HCT116 (cell line): Measurements from ENCODE around the gene ANAPC4. TPM values are rescaled to one million over a fixed set of nuclear protein-coding genes. Genes with fewer than 3 reads are reported as not detected.

Experiments used
- ATAC-seq: fragments of 200-7000 bp; cut with Tn5 transposase; 2 replicates; pipeline ENCODE4 v1.9.1; 2020; ENCODE audit warnings: mild to moderate bottlenecking, moderate library complexity
- BruUV-seq: library from RNA; stranded (reverse); fragments of 400-500 nt; replicated peaks from 2 replicates; lab custom pipeline; 2021; lab: Mats Ljungman, UMichigan
- CTCF ChIA-PET: fragments of 300-600 bp; sonication (Branson Sonifier 250); formaldehyde crosslinking; loops from one replicate; lab custom pipeline; 2021; ENCODE audit warnings: antibody characterized with exemption; lab: Charles Lee
- POLR2A ChIA-PET: fragments of 300-600, 350-600 bp; sonication (Branson Sonifier 250); formaldehyde crosslinking; loops from one replicate; lab custom pipeline; 2021; ENCODE audit warnings: antibody characterized with exemption; lab: Charles Lee
- RAD21 ChIA-PET, 2 experiments: fragments of 300-600 bp; sonication (Branson Sonifier 250); formaldehyde crosslinking; loops; one replicate each; lab custom pipeline; 2023; ENCODE audit warnings: low total read pairs in 2 of 2; ENCODE audit not compliant: uncharacterized antibody in 2 of 2, unreplicated experiment in 2 of 2, low non-redundant PET in 1 of 2; lab: Charles Lee
- DNase-seq: peaks from one replicate; pipeline ENCODE4 v3.0.0-alpha.2; 2010; ENCODE audit warnings: low read depth, low spot score
- H2AFZ ChIP-seq: fragments of 200-600 bp; shearing (Covaris generic), sonication (generic); 2 replicates; pipeline ENCODE4 v1.6.1; 2017; ENCODE audit warnings: low read depth, mixed run types, mixed read lengths, antibody characterized with exemption, low read length; ENCODE audit not compliant: poor library complexity, severe bottlenecking
- H3K27ac ChIP-seq: 2 replicates; pipeline ENCODE4 v1.5.1; 2012; ENCODE audit warnings: low read depth, low read length
- H3K27me3 ChIP-seq: fragments of 200-600 bp; sonication (generic); 2 replicates; pipeline ENCODE4 v1.6.1; 2016; ENCODE audit warnings: mixed run types, low read length, mixed read lengths; ENCODE audit not compliant: insufficient read depth
- H3K36me3 ChIP-seq, 2 experiments: fragments of 200-500 bp in 1 of 2; fragments of 200-600 bp in 1 of 2; sonication (Bioruptor generic) in 1 of 2; sonication (generic) in 1 of 2; 2 replicates each; pipeline versions ENCODE4 v1.5.1 to v1.6.1; 2014 to 2016; ENCODE audit warnings: low read length in 2 of 2, inconsistent platforms in 1 of 2, mixed read lengths in 1 of 2, mixed run types in 1 of 2; ENCODE audit not compliant: insufficient read depth in 2 of 2, control insufficient read depth in 1 of 2
- H3K4me1 ChIP-seq, 2 experiments: fragments of 200-600 bp in 1 of 2; sonication (generic) in 1 of 2; 2 replicates each; pipeline versions ENCODE4 v1.5.1 to v1.6.1; 2012 to 2017; ENCODE audit warnings: low read length in 2 of 2, inconsistent platforms in 1 of 2, mild to moderate bottlenecking in 1 of 2, mixed read lengths in 1 of 2, mixed run types in 1 of 2, moderate library complexity in 1 of 2; ENCODE audit not compliant: insufficient read depth in 2 of 2, control insufficient read depth in 1 of 2
- H3K4me2 ChIP-seq: fragments of 200-600 bp; sonication (generic); 2 replicates; pipeline ENCODE4 v1.6.1; 2017; ENCODE audit warnings: mixed run types, low read length, mixed read lengths
- H3K4me3 ChIP-seq, 2 experiments: fragments of 200-600 bp in 1 of 2; sonication (generic) in 1 of 2; replicated peaks in 1 of 2; 2 replicates each; pipeline ENCODE4 v1.5.1; 2011 to 2016; ENCODE audit warnings: low read length in 2 of 2, control low read depth in 1 of 2, low read depth in 1 of 2, mild to moderate bottlenecking in 1 of 2, mixed read lengths in 1 of 2, mixed run types in 1 of 2
- H3K79me2 ChIP-seq: fragments of 200-600 bp; sonication (generic); 2 replicates; pipeline ENCODE4 v1.6.1; 2017; ENCODE audit warnings: mild to moderate bottlenecking, mixed run types, low read length, moderate library complexity, mixed read lengths; ENCODE audit not compliant: insufficient read depth
- H3K9ac ChIP-seq: fragments of 200-600 bp; sonication (generic); 2 replicates; pipeline ENCODE4 v1.6.1; 2016; ENCODE audit warnings: low read length, mixed read lengths
- H3K9me2 ChIP-seq: fragments of 200-600 bp; sonication (generic), shearing (Covaris generic); 2 replicates; pipeline ENCODE4 v1.6.1; 2017; ENCODE audit warnings: mixed run types, mild to moderate bottlenecking, moderate library complexity; ENCODE audit not compliant: insufficient read depth
- H3K9me3 ChIP-seq, 2 experiments: fragments of 200-500 bp in 1 of 2; fragments of 200-600 bp in 1 of 2; sonication (Bioruptor generic) in 1 of 2; sonication (generic) in 1 of 2; 2 replicates each; pipeline ENCODE4 v1.6.1; 2014 to 2017; ENCODE audit warnings: low read length in 2 of 2, mixed read lengths in 2 of 2, inconsistent platforms in 1 of 2, low read depth in 1 of 2, mild to moderate bottlenecking in 1 of 2, mixed run types in 1 of 2, moderate library complexity in 1 of 2; ENCODE audit not compliant: control insufficient read depth in 1 of 2, insufficient read depth in 1 of 2
- H4K20me1 ChIP-seq: fragments of 200-600 bp; sonication (generic), shearing (Covaris generic); 2 replicates; pipeline ENCODE4 v1.6.1; 2017; ENCODE audit warnings: mixed run types, mild to moderate bottlenecking, moderate library complexity; ENCODE audit not compliant: insufficient read depth
- CBX3 ChIP-seq: IDR thresholded peaks from 2 replicates; pipeline ENCODE4 v1.6.1; 2012; ENCODE audit warnings: low read depth
- CEBPB ChIP-seq: IDR thresholded peaks from 2 replicates; pipeline ENCODE4 v1.6.1; 2012; ENCODE audit warnings: low read depth
- CTCF ChIP-seq, 3 experiments: fragments of 200-600 bp in 1 of 3; sonication (generic) in 1 of 3; IDR thresholded peaks in 2 of 3; conservative IDR thresholded peaks in 1 of 3; 2 replicates each; pipeline ENCODE4 v1.5.1; 2012 to 2017; ENCODE audit warnings: low read depth in 2 of 3, low read length in 2 of 3, antibody characterized with exemption in 1 of 3, borderline replicate concordance in 1 of 3, control low read depth in 1 of 3, mild to moderate bottlenecking in 1 of 3, mixed read lengths in 1 of 3, mixed run types in 1 of 3, moderate library complexity in 1 of 3; ENCODE audit not compliant: insufficient read depth in 1 of 3
- EGR1 ChIP-seq: IDR thresholded peaks from 2 replicates; pipeline ENCODE4 v1.6.1; 2012; ENCODE audit warnings: low read depth
- EZH2 ChIP-seq: fragments of 200-600 bp; sonication (generic); IDR thresholded peaks from 2 replicates; pipeline ENCODE4 v1.6.1; 2017; ENCODE audit warnings: antibody characterized with exemption, mixed run types
- EZH2phosphoT487 ChIP-seq: fragments of 200-600 bp; IDR thresholded peaks from 2 replicates; pipeline ENCODE4 v1.6.1; 2018; ENCODE audit warnings: antibody characterized with exemption, borderline replicate concordance
- FOSL1 ChIP-seq: IDR thresholded peaks from 2 replicates; pipeline ENCODE4 v1.6.1; 2012; ENCODE audit warnings: low read depth
- JUND ChIP-seq: IDR thresholded peaks from 2 replicates; pipeline ENCODE4 v1.6.1; 2012
- POLR2A ChIP-seq: IDR thresholded peaks from 2 replicates; pipeline ENCODE4 v1.7.0; 2011; ENCODE audit warnings: borderline replicate concordance; ENCODE audit not compliant: insufficient read depth, insufficient read length; ENCODE audit errors: extremely low read depth
- POLR2AphosphoS5 ChIP-seq: IDR thresholded peaks from 2 replicates; pipeline ENCODE4 v1.6.1; 2011; ENCODE audit warnings: mild to moderate bottlenecking, low read depth, low read length, moderate library complexity
- RAD21 ChIP-seq: IDR thresholded peaks from 2 replicates; pipeline ENCODE4 v1.6.1; 2012; ENCODE audit warnings: low read depth, mild to moderate bottlenecking
- REST ChIP-seq: IDR thresholded peaks from 2 replicates; pipeline ENCODE4 v1.6.1; 2012; ENCODE audit warnings: low read depth
- SP1 ChIP-seq: IDR thresholded peaks from 2 replicates; pipeline ENCODE4 v1.6.1; 2012; ENCODE audit warnings: low read depth
- SRF ChIP-seq: IDR thresholded peaks from 2 replicates; pipeline ENCODE4 v1.6.1; 2012; ENCODE audit warnings: low read depth
- YY1 ChIP-seq: IDR thresholded peaks from 2 replicates; pipeline ENCODE4 v1.6.1; 2011; ENCODE audit warnings: low read length, low read depth, moderate library complexity, mild to moderate bottlenecking; ENCODE audit not compliant: insufficient replicate concordance; ENCODE audit errors: extremely low read depth
- ZFX ChIP-seq: fragments of 450-650 bp; IDR thresholded peaks from 2 replicates; pipeline ENCODE4 v1.6.1; 2017
- intact Hi-C: fragments of 100-400 bp; cut with micrococcal nuclease; formaldehyde crosslinking; loops from 2 replicates; pipeline ENCODE4 v1.10.0; 2022
- total RNA-seq: library from RNA; stranded (reverse); gene quantifications from one replicate; pipeline ENCODE4 v1.2.1, GENCODE V29; 2021; ENCODE audit not compliant: unreplicated experiment
- TF ChIP-seq, protein P1 (sequence below): IDR thresholded peaks from 2 replicates; pipeline ENCODE4 v1.6.1; 2012

Gene ANAPC4
- total RNA-seq, 1 experiment from 2014 or later, result 29.2 TPM

DNA sequence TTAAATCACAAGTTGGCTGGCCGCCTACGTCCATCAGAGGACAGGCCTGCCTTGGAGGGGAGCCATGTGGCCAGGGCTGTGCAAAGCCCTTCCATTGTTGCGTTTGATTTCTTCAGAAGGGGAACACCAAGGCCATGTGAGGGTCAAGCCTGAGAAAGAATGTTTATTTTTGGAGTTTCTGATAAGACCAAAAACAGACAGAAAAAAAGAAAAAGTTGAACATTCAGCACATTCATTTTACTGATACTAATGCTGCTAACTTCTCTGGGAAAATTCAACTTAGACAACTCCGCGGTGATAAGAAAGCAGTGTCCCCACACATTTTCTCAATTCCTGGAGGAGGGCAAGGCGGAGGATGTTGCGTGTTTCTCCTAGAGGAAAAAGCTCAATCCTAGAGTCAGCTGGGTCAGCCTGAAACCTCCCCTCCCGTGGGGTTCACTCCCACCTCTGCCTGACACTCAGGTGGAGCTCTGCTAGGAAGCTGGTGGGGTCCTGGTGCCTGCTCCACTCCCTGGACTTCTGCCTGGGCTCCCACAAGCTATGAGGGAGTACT, 63.5 kb downstream of the ANAPC4 start:
- POLR2A ChIA-PET, result no interaction called here
- RAD21 ChIA-PET, result interaction anchor here in 1 of 2 experiments (2.2 kb wide), 1 partner anchor 327 kb away, joined by 7 read pairs; no protein-coding TSS in a partner anchor
- Histone ChIP-seq H4K20me1 (no peaks in the 10 kb centered on the region), H3K9me3 (no peaks in the 10 kb centered on the region), H3K36me3 (no peaks in the 10 kb centered on the region), H3K4me1 (no peaks in the 10 kb centered on the region), H3K4me3 (no peak overlapping the region), H2AFZ (no peak overlapping the region), H3K4me2 (no peak overlapping the region), H3K79me2 (no peaks in the 10 kb centered on the region), H3K9ac (no peak overlapping the region), H3K9me2 (no peaks in the 10 kb centered on the region), H3K27ac (no peak overlapping the region), H3K27me3 (no peaks in the 10 kb centered on the region)
- BruUV-seq, result no TSS peak
- no peak for ATAC-seq
- intact Hi-C loops, result loop anchor here (1.0 to 5.0 kb wide), 3 partner anchors 328 to 422 kb away; partner anchors contain the start of gene SEL1L3
- CTCF ChIA-PET, result interaction anchor here (0.9 to 4.6 kb wide), 15 partner anchors 10 to 352 kb away, joined by 3 to 65 read pairs (median 4); no protein-coding TSS in a partner anchor
- DNase-seq, result no peak
- no peak for TF ChIP-seq RAD21
- TF ChIP-seq FOSL1, result no peak
- TF ChIP-seq POLR2AphosphoS5, result no peak
- TF ChIP-seq EZH2, result no peak
- no peak for TF ChIP-seq SP1
- no peak for TF ChIP-seq YY1
- no peak for TF ChIP-seq REST
- TF ChIP-seq ZFX, result no peak
- TF ChIP-seq CBX3, result no peak
- TF ChIP-seq POLR2A, result no peak
- TF ChIP-seq CTCF (IDR thresholded peaks at IDR 0.05 in 2 of 3, conservative IDR thresholded peaks at IDR 0.05 in 1 of 3; ENCODE audit: borderline replicate concordance in 1 of 3, insufficient read depth in 1 of 3, low read depth in 2 of 3, low read length in 2 of 3), result no peak
- TF ChIP-seq EGR1, result no peak
- no peak for TF ChIP-seq JUND
- no peak for TF ChIP-seq EZH2phosphoT487
- no peak for TF ChIP-seq SRF
- TF ChIP-seq CEBPB, result no peak
- TF ChIP-seq, protein P1, sequence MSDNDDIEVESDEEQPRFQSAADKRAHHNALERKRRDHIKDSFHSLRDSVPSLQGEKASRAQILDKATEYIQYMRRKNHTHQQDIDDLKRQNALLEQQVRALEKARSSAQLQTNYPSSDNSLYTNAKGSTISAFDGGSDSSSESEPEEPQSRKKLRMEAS, result no peak
